ENCODE measurements around the gene PDLIM5.

PDLIM5 gene

GRCh38 chr4:94458682-94459081 lies 6.9 kb downstream of the PDLIM5 start:
- H3K4me3 ChIP-seq (ENCODE audit: low read depth, low read length): no peak overlapping the region
- TF ChIP-seq, protein P1, sequence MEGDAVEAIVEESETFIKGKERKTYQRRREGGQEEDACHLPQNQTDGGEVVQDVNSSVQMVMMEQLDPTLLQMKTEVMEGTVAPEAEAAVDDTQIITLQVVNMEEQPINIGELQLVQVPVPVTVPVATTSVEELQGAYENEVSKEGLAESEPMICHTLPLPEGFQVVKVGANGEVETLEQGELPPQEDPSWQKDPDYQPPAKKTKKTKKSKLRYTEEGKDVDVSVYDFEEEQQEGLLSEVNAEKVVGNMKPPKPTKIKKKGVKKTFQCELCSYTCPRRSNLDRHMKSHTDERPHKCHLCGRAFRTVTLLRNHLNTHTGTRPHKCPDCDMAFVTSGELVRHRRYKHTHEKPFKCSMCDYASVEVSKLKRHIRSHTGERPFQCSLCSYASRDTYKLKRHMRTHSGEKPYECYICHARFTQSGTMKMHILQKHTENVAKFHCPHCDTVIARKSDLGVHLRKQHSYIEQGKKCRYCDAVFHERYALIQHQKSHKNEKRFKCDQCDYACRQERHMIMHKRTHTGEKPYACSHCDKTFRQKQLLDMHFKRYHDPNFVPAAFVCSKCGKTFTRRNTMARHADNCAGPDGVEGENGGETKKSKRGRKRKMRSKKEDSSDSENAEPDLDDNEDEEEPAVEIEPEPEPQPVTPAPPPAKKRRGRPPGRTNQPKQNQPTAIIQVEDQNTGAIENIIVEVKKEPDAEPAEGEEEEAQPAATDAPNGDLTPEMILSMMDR (IDR thresholded peaks at IDR 0.05; ENCODE audit: insufficient read depth, low read depth, low read length, missing control alignments): no peak

DNA sequence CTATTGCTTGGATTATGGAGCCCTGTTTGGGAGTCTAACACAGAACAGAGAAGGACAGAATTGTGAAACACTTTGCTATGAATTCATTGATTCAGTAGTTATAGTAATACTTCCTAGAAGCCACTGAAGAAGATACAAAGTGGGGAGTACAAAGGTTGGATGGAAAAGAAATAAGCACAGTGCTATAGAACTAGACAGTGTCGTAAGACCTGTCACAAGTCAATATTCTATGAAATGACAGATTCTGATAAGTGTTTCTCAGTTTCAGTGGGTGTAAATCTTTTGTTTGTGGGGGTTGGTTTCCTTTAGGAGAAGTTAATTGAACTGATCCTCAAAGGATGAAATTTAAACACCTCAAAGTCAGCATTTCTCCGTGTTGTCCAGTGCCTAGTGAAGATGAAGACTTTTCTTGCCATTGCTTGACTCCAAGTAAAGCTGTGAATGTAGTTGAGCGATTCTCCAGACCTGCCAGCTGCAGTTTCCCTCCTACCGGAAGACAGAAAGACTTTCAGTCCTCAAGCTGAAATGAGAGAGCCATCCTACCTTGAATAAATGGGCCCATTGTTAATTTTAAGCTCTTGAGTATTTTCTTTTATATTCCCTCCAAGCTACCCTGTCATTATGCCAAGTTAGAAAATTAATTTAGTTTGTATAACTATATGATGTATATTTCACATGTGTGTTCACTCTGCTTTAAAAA lies 7.9 kb downstream of the PDLIM5 start:
- no peak overlapping the region for H3K4me3 ChIP-seq (ENCODE audit: low read depth, low read length)
- no peak for DNase-seq (ENCODE audit: low read depth)

More at GRCh38 chr4:94458682-94459081, 6.9 kb downstream of the PDLIM5 start:
- no peak for DNase-seq (ENCODE audit: low read depth)

DNA sequence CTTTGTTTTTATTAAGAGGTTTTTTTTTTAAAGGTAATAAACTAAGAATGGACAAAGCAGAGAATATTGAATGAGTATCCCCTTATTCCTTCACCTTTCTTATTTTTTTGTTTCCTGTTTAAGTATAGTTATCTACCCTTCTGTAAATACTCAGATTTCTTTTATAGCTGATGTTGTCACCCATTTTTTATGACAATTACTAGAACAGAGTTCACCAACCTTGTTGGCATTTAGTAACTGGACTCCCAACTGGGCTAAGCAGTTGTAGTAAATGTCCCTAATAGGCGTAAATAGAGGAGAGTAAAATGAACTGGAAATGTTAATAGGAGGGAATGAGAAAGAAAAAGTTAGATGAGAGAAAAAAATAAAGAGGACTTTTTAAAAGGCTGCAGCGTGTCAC lies 9.8 kb downstream of the PDLIM5 start:
- no peak for DNase-seq (ENCODE audit: low read depth)
- H3K4me3 ChIP-seq (ENCODE audit: low read depth, low read length): no peak overlapping the region
- TF ChIP-seq, protein P1 (IDR thresholded peaks at IDR 0.05; ENCODE audit: insufficient read depth, low read depth, low read length, missing control alignments): no peak

More for the DNA sequence above, 7.9 kb downstream of the PDLIM5 start:
- TF ChIP-seq, protein P1 (IDR thresholded peaks at IDR 0.05; ENCODE audit: insufficient read depth, low read depth, low read length, missing control alignments): no peak

- DNase-seq (ENCODE audit: low read depth): no peak
- TF ChIP-seq, protein P1 (IDR thresholded peaks at IDR 0.05; ENCODE audit: insufficient read depth, low read depth, low read length, missing control alignments): no peak
- H3K4me3 ChIP-seq (ENCODE audit: low read depth, low read length): no peak overlapping the region
These were observed 10.8 kb downstream of the PDLIM5 start for GRCh38 chr4:94462572-94462971.

DNA sequence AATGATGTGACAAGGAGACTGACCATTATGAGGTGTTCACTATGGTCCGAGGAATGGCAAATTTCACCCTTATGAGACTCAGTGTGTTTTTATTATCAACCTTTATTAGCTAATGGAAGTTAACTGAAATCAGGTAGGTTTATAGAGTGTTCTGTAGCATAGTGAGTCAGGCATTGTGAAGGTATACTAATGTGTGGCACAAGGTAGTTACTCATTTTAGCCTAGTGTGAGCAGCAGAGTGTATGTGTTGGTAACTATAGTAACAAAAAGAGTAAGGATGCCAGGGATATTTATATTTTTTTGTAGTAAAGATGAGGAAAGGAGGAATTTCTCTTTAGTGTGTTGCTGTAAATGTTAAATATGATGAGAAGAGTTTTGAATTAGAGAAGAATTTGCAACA lies 12.0 kb downstream of the PDLIM5 start:
- no peak for DNase-seq (ENCODE audit: low read depth)
- no peak overlapping the region for H3K4me3 ChIP-seq (ENCODE audit: low read depth, low read length)
- TF ChIP-seq, protein P1 (IDR thresholded peaks at IDR 0.05; ENCODE audit: insufficient read depth, low read depth, low read length, missing control alignments): no peak

DNA sequence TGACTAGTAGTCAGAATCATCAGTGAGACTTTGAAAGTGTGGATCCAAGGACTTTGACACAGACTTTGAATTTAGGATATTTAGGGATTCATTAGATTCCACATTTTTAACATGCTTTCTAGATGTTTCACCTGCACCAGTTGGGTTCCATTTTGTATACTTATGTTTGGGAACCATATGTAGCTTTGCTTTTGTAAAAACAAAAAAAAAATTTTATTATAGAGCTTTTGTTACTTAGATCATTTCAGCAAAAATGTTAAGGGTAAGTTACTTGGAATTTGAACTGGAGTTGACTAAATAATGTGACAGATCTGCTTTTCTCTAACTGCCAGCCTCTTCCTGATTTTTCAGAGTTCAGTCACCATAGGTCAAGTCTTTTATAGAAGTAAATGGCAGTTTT lies 14.6 kb downstream of the PDLIM5 start:
- no peak overlapping the region for H3K4me3 ChIP-seq (ENCODE audit: low read depth, low read length)
- DNase-seq (ENCODE audit: low read depth): no peak
- TF ChIP-seq, protein P1 (IDR thresholded peaks at IDR 0.05; ENCODE audit: insufficient read depth, low read depth, low read length, missing control alignments): no peak

DNA sequence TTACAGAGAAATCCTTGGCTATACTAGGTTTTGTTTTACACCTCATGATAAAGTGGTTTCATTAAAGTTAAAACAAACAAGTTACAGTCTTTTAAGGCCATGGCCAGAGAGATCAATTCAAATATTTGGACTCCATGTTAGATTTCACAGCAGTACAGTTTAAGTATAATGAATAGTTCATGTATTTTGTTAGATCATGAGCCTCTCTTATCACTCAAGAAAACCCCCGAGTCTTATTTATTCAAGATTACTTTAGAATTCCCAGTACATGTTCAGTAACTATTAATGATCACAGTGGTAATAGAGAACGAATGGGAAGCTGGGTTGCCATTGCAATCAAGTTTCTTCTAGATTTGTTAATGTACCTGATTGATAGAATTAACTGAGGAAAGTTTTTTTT lies 15.2 kb downstream of the PDLIM5 start:
- TF ChIP-seq, protein P1 (IDR thresholded peaks at IDR 0.05; ENCODE audit: insufficient read depth, low read depth, low read length, missing control alignments): no peak
- DNase-seq (ENCODE audit: low read depth): no peak
- H3K4me3 ChIP-seq (ENCODE audit: low read depth, low read length): no peak overlapping the region
